ENCODE results near the gene ANAPC7. TPM values are rescaled to one million over a fixed set of nuclear protein-coding genes. Genes with fewer than 3 reads are reported as not detected.

ANAPC7 gene
- total RNA-seq, 1 experiment from 2014 or later: 85.8 TPM

- DNase-seq (ENCODE audit: low read depth, low spot score) (no peak), ATAC-seq (no peak)
- intact Hi-C loops (cut with micrococcal nuclease; ENCODE audit: unreplicated experiment): no loop called here
- ChIA-PET POLR2A (no interaction called here), CTCF (no interaction called here)
- in situ Hi-C loops (cut with HindIII; ENCODE audit: low pct_unique_long_range_greater_than_20kb, low sequenced_read_pairs): no loop called here
- Histone ChIP-seq H3K4me3 (ENCODE audit: low read depth in 2 of 2, low read length in 2 of 2) (no peak overlapping the region), H3K4me1 (ENCODE audit: control insufficient read depth, insufficient read depth, low read length) (no peaks in the 10 kb centered on the region), H3K27me3 (ENCODE audit: control insufficient read depth, insufficient read depth, low read length) (no peaks in the 10 kb centered on the region), H3K27ac (ENCODE audit: low read length) (no peak overlapping the region), H3K36me3 (ENCODE audit: control insufficient read depth, insufficient read depth, low read length) (peaks cover 54% of the 10 kb centered on the region), H3K9me3 (ENCODE audit: control insufficient read depth, insufficient read depth, low read depth, low read length) (no peaks in the 10 kb centered on the region)
- BruUV-seq (replicated peaks): no TSS peak
- TF ChIP-seq CTCF (IDR thresholded peaks at IDR 0.05) (no peak), REST (IDR thresholded peaks at IDR 0.05; ENCODE audit: insufficient read depth in 1 of 2, low read depth in 2 of 2, low read length in 1 of 2) (no peak), SIN3A (IDR thresholded peaks at IDR 0.05; ENCODE audit: borderline replicate concordance, insufficient read depth, low read depth, low read length) (no peak), TCF7L2 (IDR thresholded peaks at IDR 0.05; ENCODE audit: low read depth, low read length) (no peak), POLR2AphosphoS5 (IDR thresholded peaks at IDR 0.05; ENCODE audit: low read depth, low read length) (no peak)
Measured at GRCh38 chr12:110345176-110345661, 58.3 kb downstream of the ANAPC7 start.

GRCh38 chr12:110344657-110345056 is 58.9 kb downstream of the ANAPC7 start:
- H3K9me3 ChIP-seq (ENCODE audit: control insufficient read depth, insufficient read depth, low read depth, low read length): no peaks in the 10 kb centered on the region
- in situ Hi-C loops (cut with HindIII; ENCODE audit: low pct_unique_long_range_greater_than_20kb, low sequenced_read_pairs): no loop called here
- no peak for TF ChIP-seq CTCF (IDR thresholded peaks at IDR 0.05)
- TF ChIP-seq POLR2AphosphoS5 (IDR thresholded peaks at IDR 0.05; ENCODE audit: low read depth, low read length): no peak
- no peak for TF ChIP-seq TCF7L2 (IDR thresholded peaks at IDR 0.05; ENCODE audit: low read depth, low read length)
- TF ChIP-seq SIN3A (IDR thresholded peaks at IDR 0.05; ENCODE audit: borderline replicate concordance, insufficient read depth, low read depth, low read length): no peak
- no peak for TF ChIP-seq REST (IDR thresholded peaks at IDR 0.05; ENCODE audit: insufficient read depth in 1 of 2, low read depth in 2 of 2, low read length in 1 of 2)
- no TSS peak for BruUV-seq (replicated peaks)
- no peaks in the 10 kb centered on the region for H3K4me1 ChIP-seq (ENCODE audit: control insufficient read depth, insufficient read depth, low read length)
- H3K36me3 ChIP-seq (ENCODE audit: control insufficient read depth, insufficient read depth, low read length): peaks cover 58% of the 10 kb centered on the region
- DNase-seq (ENCODE audit: low read depth, low spot score) (no peak), ATAC-seq (no peak)
- H3K4me3 ChIP-seq (ENCODE audit: low read depth in 2 of 2, low read length in 2 of 2): no peak overlapping the region
- H3K27me3 ChIP-seq (ENCODE audit: control insufficient read depth, insufficient read depth, low read length): no peaks in the 10 kb centered on the region
- intact Hi-C loops (cut with micrococcal nuclease; ENCODE audit: unreplicated experiment): no loop called here
- CTCF ChIA-PET: interaction anchor here (0.6 kb wide), 1 partner anchor 15 kb away, joined by 3 read pairs; no protein-coding TSS in a partner anchor
- POLR2A ChIA-PET: no interaction called here
- H3K27ac ChIP-seq (ENCODE audit: low read length): no peak overlapping the region

Measured in Panc1 (cell line).